ENCODE measurements around the gene CD101. TPM values are rescaled to one million over a fixed set of nuclear protein-coding genes. Genes with fewer than 3 reads are reported as not detected.

CD101 gene
- total and polyA plus RNA-seq, 2 of the 8 experiments (the other 6 are each of a cell fraction or from before 2014, with no cell fraction given), result 1.1 to 1.2 TPM

GRCh38 chr1:116954440-116954839, 47.1 kb upstream of the CD101 start:
- Histone ChIP-seq H3K4me2 (ENCODE audit: insufficient read depth in 1 of 2, low read depth in 2 of 2, low read length in 2 of 2) (no peak overlapping the region), H3K23me2 (ENCODE audit: low read depth, low read length) (no peaks in the 10 kb centered on the region; the same call in 1 of the 2 replicates), H4K8ac (ENCODE audit: extremely low read depth, insufficient read depth, low read length) (no peak overlapping the region), H3K27me3 (replicated peaks in 1 of 4; ENCODE audit: control insufficient read depth in 3 of 4, extremely low read depth in 1 of 4, insufficient read depth in 3 of 4, low read length in 3 of 4) (no peaks in the 10 kb centered on the region), H4K20me1 (replicated peaks in 1 of 2; ENCODE audit: control insufficient read depth in 1 of 2, insufficient read depth in 2 of 2, low read length in 2 of 2) (peaks cover 0 to 3% of the 10 kb centered on the region in 2 experiments), H3K4me1 (replicated peaks in 1 of 4; ENCODE audit: control insufficient read depth in 3 of 4, insufficient read depth in 4 of 4, low read length in 3 of 4) (peaks cover 0 to 11% (median 1%) of the 10 kb centered on the region in 4 experiments; a peak in 3 of 7 replicates), H3K36me3 (ENCODE audit: control insufficient read depth in 2 of 4, insufficient read depth in 4 of 4, low read length in 3 of 4) (peaks cover 0 to 3% (median 0%) of the 10 kb centered on the region in 4 experiments; a peak in 1 of 8 replicates), H3K4me3 (ENCODE audit: extremely low read depth in 1 of 4, insufficient read depth in 2 of 4, low read depth in 3 of 4, low read length in 4 of 4) (no peak overlapping the region), H3K4ac (replicated peaks; ENCODE audit: insufficient read length, low read depth, low read length) (no peak overlapping the region), H3K79me2 (ENCODE audit: control insufficient read depth in 1 of 2, insufficient read depth in 2 of 2, low read length in 2 of 2) (no peaks in the 10 kb centered on the region), H2AFZ (ENCODE audit: low read length) (no peak overlapping the region), H2BK20ac (ENCODE audit: low read length) (no peak overlapping the region), H3K79me1 (ENCODE audit: low read depth, low read length) (peaks cover 5% of the 10 kb centered on the region; the same call in 1 of the 2 replicates), H3K9ac (replicated peaks in 1 of 4; ENCODE audit: extremely low read depth in 1 of 4, low read depth in 3 of 4, low read length in 3 of 4) (no peak overlapping the region), H4K91ac (replicated peaks; ENCODE audit: insufficient read length, low read length) (no peak overlapping the region), H3K14ac (ENCODE audit: insufficient read length) (no peak overlapping the region), H2BK12ac (ENCODE audit: low read depth, low read length) (no peak overlapping the region), H3K23ac (ENCODE audit: insufficient read length) (no peak overlapping the region), H3K9me3 (ENCODE audit: insufficient read depth in 2 of 2, low read depth in 1 of 2, low read length in 1 of 2) (no peaks in the 10 kb centered on the region), H2BK15ac (ENCODE audit: low read length) (no peak overlapping the region), H2AK5ac (ENCODE audit: low read depth, low read length) (no peak overlapping the region), H3K18ac (ENCODE audit: extremely low read depth, low read length) (no peak overlapping the region), H2BK5ac (ENCODE audit: low read depth, low read length) (no peak overlapping the region), H2BK120ac (replicated peaks; ENCODE audit: low read depth, low read length) (no peak overlapping the region), H3K27ac (ENCODE audit: low read depth, low read length) (no peak overlapping the region), H3K56ac (replicated peaks; ENCODE audit: insufficient read length, low read depth, low read length) (no peak overlapping the region), H4K5ac (ENCODE audit: insufficient read length, low read depth, low read length) (no peak overlapping the region)
- no peak for TF ChIP-seq CBX8 (IDR thresholded peaks at IDR 0.05; ENCODE audit: borderline replicate concordance, low read depth, low read length)
- no peak for TF ChIP-seq EGR1 (IDR thresholded peaks at IDR 0.05; ENCODE audit: borderline replicate concordance, low read depth, low read length)
- ChIA-PET CTCF (ENCODE audit: partially characterized antibody) (interaction anchor here (1.5 kb wide), 1 partner anchor 20 kb away, joined by 3 read pairs; no protein-coding TSS in a partner anchor), POLR2A (ENCODE audit: partially characterized antibody) (interaction anchor here (0.6 kb wide), 1 partner anchor 166 kb away, joined by 3 read pairs; no protein-coding TSS in a partner anchor)
- WGBS, 2 experiments (ENCODE audit: extremely low coverage in 1 of 2, insufficient coverage in 1 of 2, insufficient read length in 1 of 2, insufficient replicate concordance in 2 of 2, low coverage in 1 of 2, low lambda C conversion rate in 2 of 2, missing lambda C conversion rate in 1 of 2), result 90% methylated on average over 3 of the region's 3 CpGs; no CpG with 5 or more reads in 1 of the 2 experiments
- no peak for DNase-seq (ENCODE audit: low read depth in 1 of 2, low spot score in 2 of 2)
- FAIRE-seq, result no peak
